ENCODE measurements around the gene POLE4. TPM values are rescaled to one million over a fixed set of nuclear protein-coding genes. Genes with fewer than 3 reads are reported as not detected.

The POLE4 gene
- total RNA-seq, 4 donors from 2014 or later, result 22.3 to 49.5 (median 30.9) TPM

GRCh38 chr2:74921236-74921736 lies 37.2 kb upstream of the POLE4 start:
- intact Hi-C loops (cut with DNase I; ENCODE audit: low total_unique reads) (no loop called here), in situ Hi-C loops (cut with MboI; ENCODE audit: low sequenced_read_pairs in 4 of 4) (loop anchor here in 3 of 4 donors (5.0 to 25.0 kb wide), 2 partner anchors 481 to 691 kb away; no protein-coding TSS in a partner anchor)
- DNase-seq, result no peak
- TF ChIP-seq CTCF (IDR thresholded peaks at IDR 0.05 in 4 of 5, conservative IDR thresholded peaks at IDR 0.05 in 1 of 5) (no peak), POLR2A (IDR thresholded peaks at IDR 0.05) (no peak)
- Histone ChIP-seq H3K9me3 (no peaks in the 10 kb centered on the region), H3K27ac (no peak overlapping the region), H3K36me3 (no peaks in the 10 kb centered on the region), H3K4me1 (peaks cover 0 to 7% of the 10 kb centered on the region in 2 donors), H3K4me3 (no peak overlapping the region), H3K27me3 (peaks cover 0 to 4% (median 0%) of the 10 kb centered on the region in 3 donors)
- no peak for ATAC-seq

DNA sequence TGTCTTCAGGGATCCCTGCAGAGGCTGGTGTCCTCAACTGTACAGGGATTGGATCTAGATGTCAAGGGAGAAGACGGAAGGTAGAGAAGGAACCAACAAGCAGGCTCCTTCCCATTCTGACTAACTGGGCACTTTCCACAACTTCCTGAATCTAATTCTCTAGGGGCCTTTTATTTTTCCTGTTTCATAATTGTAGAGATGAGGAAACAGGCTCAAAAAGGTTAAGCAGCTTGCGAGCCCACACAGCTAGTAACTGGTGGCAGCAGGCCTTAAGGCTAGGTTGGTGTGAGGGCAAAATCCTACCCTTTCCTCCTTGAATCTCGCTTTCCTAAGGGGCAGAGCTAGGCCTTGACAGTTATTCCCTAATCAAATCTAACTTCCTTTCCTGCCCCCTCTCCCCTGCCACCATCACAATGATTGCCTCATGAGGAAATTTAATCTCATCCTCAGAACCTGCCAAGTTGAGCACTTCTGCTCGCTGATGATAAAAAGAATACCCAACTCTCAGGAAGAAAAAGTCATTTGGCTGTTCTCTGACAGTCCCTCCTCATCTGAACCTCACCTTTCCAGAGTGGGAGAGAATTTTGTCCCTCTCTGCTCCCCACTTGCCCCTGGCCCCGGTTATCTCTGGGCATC lies 35.7 kb upstream of the POLE4 start:
- no peak for TF ChIP-seq POLR2A (IDR thresholded peaks at IDR 0.05)
- no peak for TF ChIP-seq CTCF (IDR thresholded peaks at IDR 0.05 in 4 of 5, conservative IDR thresholded peaks at IDR 0.05 in 1 of 5)
- ATAC-seq (peak; percentile 20 to 27), DNase-seq (no peak)
- H3K9me3 ChIP-seq, result no peaks in the 10 kb centered on the region
- no peak overlapping the region for H3K27ac ChIP-seq
- peaks cover 0 to 7% of the 10 kb centered on the region in 2 donors for H3K4me1 ChIP-seq
- in situ Hi-C loops (cut with MboI; ENCODE audit: low sequenced_read_pairs in 4 of 4), result loop anchor here in 3 of 4 donors (5.0 to 25.0 kb wide), 2 partner anchors 480 to 690 kb away; no protein-coding TSS in a partner anchor
- no peaks in the 10 kb centered on the region for H3K36me3 ChIP-seq
- intact Hi-C loops (cut with DNase I; ENCODE audit: low total_unique reads), result no loop called here
- H3K27me3 ChIP-seq, result peaks cover 0 to 4% (median 0%) of the 10 kb centered on the region in 3 donors
- no peak overlapping the region for H3K4me3 ChIP-seq

- intact Hi-C loops (cut with DNase I; ENCODE audit: low total_unique reads), result no loop called here
- peaks cover 0 to 4% (median 0%) of the 10 kb centered on the region in 3 donors for H3K27me3 ChIP-seq
- peaks cover 0 to 5% of the 10 kb centered on the region in 2 donors for H3K4me1 ChIP-seq
- H3K36me3 ChIP-seq, result no peaks in the 10 kb centered on the region
- in situ Hi-C loops (cut with MboI; ENCODE audit: low sequenced_read_pairs in 4 of 4), result loop anchor here in 3 of 4 donors (5.0 to 25.0 kb wide), 2 partner anchors 478 to 688 kb away; no protein-coding TSS in a partner anchor
- DNase-seq (no peak), ATAC-seq (no peak)
- TF ChIP-seq CTCF (IDR thresholded peaks at IDR 0.05 in 4 of 5, conservative IDR thresholded peaks at IDR 0.05 in 1 of 5) (no peak), POLR2A (IDR thresholded peaks at IDR 0.05) (no peak)
- H3K4me3 ChIP-seq, result no peak overlapping the region
- H3K27ac ChIP-seq, result no peak overlapping the region
- H3K9me3 ChIP-seq, result no peaks in the 10 kb centered on the region
These were observed 33.8 kb upstream of the POLE4 start for GRCh38 chr2:74924463-74925265.

GRCh38 chr2:74925361-74925786 lies 33.1 kb upstream of the POLE4 start:
- Histone ChIP-seq H3K27me3 (no peaks in the 10 kb centered on the region), H3K4me1 (no peaks in the 10 kb centered on the region), H3K27ac (no peak overlapping the region), H3K4me3 (no peak overlapping the region), H3K36me3 (no peaks in the 10 kb centered on the region), H3K9me3 (no peaks in the 10 kb centered on the region)
- no peak for DNase-seq
- TF ChIP-seq POLR2A (IDR thresholded peaks at IDR 0.05) (no peak), CTCF (IDR thresholded peaks at IDR 0.05 in 4 of 5, conservative IDR thresholded peaks at IDR 0.05 in 1 of 5) (no peak)
- no peak for ATAC-seq
- in situ Hi-C loops (cut with MboI; ENCODE audit: low sequenced_read_pairs in 4 of 4), result no loop called here
- intact Hi-C loops (cut with DNase I; ENCODE audit: low total_unique reads), result no loop called here
